Brain microvascular endothelial cell (primary cell): ENCODE data around the gene EFCAB11.

ENCODE experiments used
- DNase-seq: peaks from one replicate; pipeline ENCODE4 v3.0.0-alpha.2; 2020
- H3K27ac ChIP-seq: fragments of 250-450 bp; sonication (Bioruptor Pico); 2 replicates; pipeline ENCODE4 v1.5.1; 2020; ENCODE audit warnings: mild to moderate bottlenecking, moderate library complexity
- H3K27me3 ChIP-seq: fragments of 250-450 bp; sonication (Bioruptor Pico); replicated peaks from 2 replicates; pipeline ENCODE4 v1.5.1; 2020; ENCODE audit warnings: mild to moderate bottlenecking
- H3K36me3 ChIP-seq: fragments of 250-450 bp; sonication (Bioruptor Pico); replicated peaks from 2 replicates; pipeline ENCODE4 v1.5.1; 2020; ENCODE audit warnings: mild to moderate bottlenecking
- H3K4me3 ChIP-seq: 2 replicates; pipeline ENCODE4 v1.5.1; 2011; ENCODE audit warnings: low read depth, mild to moderate bottlenecking, control low read depth, low read length, moderate library complexity
- in situ Hi-C: cut with HindIII; loops from 2 replicates; pipeline ENCODE4 v1.10.0; 2017; ENCODE audit warnings: low sequenced_read_pairs, low pct_ligation_motif_present
- TF ChIP-seq, protein P1 (sequence below): IDR thresholded peaks from 2 replicates; pipeline ENCODE4 v1.5.1; 2011; ENCODE audit warnings: low read depth, mild to moderate bottlenecking, moderate library complexity, low read length, control low read depth, inconsistent platforms; ENCODE audit errors: missing control alignments

Gene EFCAB11

GRCh38 chr14:89957376-89957775 lies 2.8 kb upstream of the EFCAB11 start:
- in situ Hi-C loops: no loop called here
- peak overlapping the region; percentile 94 for H3K27ac ChIP-seq
- DNase-seq: no peak
- H3K27me3 ChIP-seq: no peaks in the 10 kb centered on the region
- TF ChIP-seq, protein P1, sequence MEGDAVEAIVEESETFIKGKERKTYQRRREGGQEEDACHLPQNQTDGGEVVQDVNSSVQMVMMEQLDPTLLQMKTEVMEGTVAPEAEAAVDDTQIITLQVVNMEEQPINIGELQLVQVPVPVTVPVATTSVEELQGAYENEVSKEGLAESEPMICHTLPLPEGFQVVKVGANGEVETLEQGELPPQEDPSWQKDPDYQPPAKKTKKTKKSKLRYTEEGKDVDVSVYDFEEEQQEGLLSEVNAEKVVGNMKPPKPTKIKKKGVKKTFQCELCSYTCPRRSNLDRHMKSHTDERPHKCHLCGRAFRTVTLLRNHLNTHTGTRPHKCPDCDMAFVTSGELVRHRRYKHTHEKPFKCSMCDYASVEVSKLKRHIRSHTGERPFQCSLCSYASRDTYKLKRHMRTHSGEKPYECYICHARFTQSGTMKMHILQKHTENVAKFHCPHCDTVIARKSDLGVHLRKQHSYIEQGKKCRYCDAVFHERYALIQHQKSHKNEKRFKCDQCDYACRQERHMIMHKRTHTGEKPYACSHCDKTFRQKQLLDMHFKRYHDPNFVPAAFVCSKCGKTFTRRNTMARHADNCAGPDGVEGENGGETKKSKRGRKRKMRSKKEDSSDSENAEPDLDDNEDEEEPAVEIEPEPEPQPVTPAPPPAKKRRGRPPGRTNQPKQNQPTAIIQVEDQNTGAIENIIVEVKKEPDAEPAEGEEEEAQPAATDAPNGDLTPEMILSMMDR: no peak
- H3K36me3 ChIP-seq: peaks cover 6% of the 10 kb centered on the region
- no peak overlapping the region for H3K4me3 ChIP-seq

DNA sequence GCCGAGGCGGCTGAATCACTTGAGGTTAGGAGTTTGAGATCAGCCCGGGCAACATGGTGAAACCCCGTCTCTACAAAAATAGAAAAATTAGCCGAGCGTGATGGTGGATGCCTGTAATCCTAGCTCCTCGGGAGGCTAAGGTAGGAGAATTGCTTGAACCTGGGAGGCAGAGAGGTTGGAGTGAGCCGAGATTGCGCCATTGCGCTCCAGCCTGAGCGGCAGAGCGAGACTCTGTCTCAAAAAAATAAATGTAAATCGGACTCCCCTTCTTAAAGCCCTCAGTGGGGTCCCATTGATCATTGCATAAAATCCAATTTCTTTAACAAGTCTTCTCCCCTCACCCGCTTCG lies 2.1 kb upstream of the EFCAB11 start:
- no peak for DNase-seq
- TF ChIP-seq, protein P1: no peak
- Histone ChIP-seq H3K4me3 (peak overlapping the region; percentile 71), H3K27ac (peak overlapping the region; percentile 94), H3K27me3 (no peaks in the 10 kb centered on the region), H3K36me3 (peaks cover 6% of the 10 kb centered on the region)
- in situ Hi-C loops: no loop called here

GRCh38 chr14:89955745-89956660 lies 1.5 kb upstream of the EFCAB11 start, which contains the start of gene TDP1:
TDP1 (plus strand) TSS chr14:89955927; CDS start chr14:89963115, 7,188 bp downstream.
- TF ChIP-seq, protein P1: no peak
- peak; percentile 96 for DNase-seq
- peak within 1 kb of the TSS; percentile 71 for H3K4me3 ChIP-seq
- peaks cover 6% of the 10 kb centered on the region for H3K36me3 ChIP-seq
- peak within 1 kb of the TSS; percentile 94 for H3K27ac ChIP-seq
- in situ Hi-C loops: no loop called here
- H3K27me3 ChIP-seq: no peaks in the 10 kb centered on the region

- Histone ChIP-seq H3K27me3 (no peaks in the 10 kb centered on the region), H3K27ac (peak overlapping the region; percentile 94), H3K36me3 (peaks cover 6% of the 10 kb centered on the region), H3K4me3 (peak overlapping the region; percentile 71)
- in situ Hi-C loops: no loop called here
- no peak for DNase-seq
- TF ChIP-seq, protein P1: no peak
Measured at GRCh38 chr14:89955022-89955744, 653 bp upstream of the EFCAB11 start.

- H3K4me3 ChIP-seq: no peak overlapping the region
Measured at GRCh38 chr14:89953602-89954001, 928 bp downstream of the EFCAB11 start.

More at GRCh38 chr14:89953602-89954001, 928 bp downstream of the EFCAB11 start:
- Histone ChIP-seq H3K27ac (peak overlapping the region; percentile 63), H3K36me3 (peaks cover 6% of the 10 kb centered on the region), H3K27me3 (no peaks in the 10 kb centered on the region)
- DNase-seq: no peak
- in situ Hi-C loops: no loop called here
- TF ChIP-seq, protein P1: no peak
